SK-N-MC (cell line): ENCODE measurements around the gene BAIAP2L1.

Source experiments
- DNase-seq: peaks from one replicate; pipeline ENCODE4 v3.0.0-alpha.2; 2011; ENCODE audit warnings: low read depth, low spot score
- H3K27ac ChIP-seq: fragments of 200-600 bp; sonication (generic); 2 replicates; pipeline ENCODE4 v1.5.1; 2016; ENCODE audit warnings: mixed run types
- H3K36me3 ChIP-seq: fragments of 200-600 bp; sonication (generic); 2 replicates; pipeline ENCODE4 v1.6.1; 2017; ENCODE audit warnings: antibody characterized with exemption, low read length, mixed read lengths; ENCODE audit not compliant: insufficient read depth
- H3K4me3 ChIP-seq: fragments of 200-600 bp; sonication (generic); 2 replicates; pipeline ENCODE4 v1.5.1; 2016
- H3K9ac ChIP-seq: fragments of 200-600 bp; sonication (generic); 2 replicates; pipeline ENCODE4 v1.8.0; 2017; ENCODE audit warnings: mixed run types, mixed read lengths; ENCODE audit not compliant: insufficient read length
- H3K9me3 ChIP-seq: fragments of 200-600 bp; sonication (generic); 2 replicates; pipeline ENCODE4 v1.6.1; 2017; ENCODE audit warnings: low read depth, mild to moderate bottlenecking, antibody characterized with exemption, low read length, moderate library complexity, mixed read lengths
- EZH2 ChIP-seq: fragments of 200-600 bp; sonication (generic); IDR thresholded peaks from one replicate; pipeline ENCODE4 v1.6.1; 2017; ENCODE audit warnings: antibody characterized with exemption
- FOXP2 ChIP-seq: optimal IDR thresholded peaks from 2 replicates; pipeline ENCODE3; 2011; ENCODE audit warnings: mild to moderate bottlenecking, moderate library complexity; ENCODE audit not compliant: insufficient read depth; ENCODE audit errors: extremely low read length, control extremely low read depth
- POLR2AphosphoS5 ChIP-seq: IDR thresholded peaks from 2 replicates; pipeline ENCODE4 v1.6.1; 2012; ENCODE audit warnings: mild to moderate bottlenecking, low read depth, low read length, borderline replicate concordance

The BAIAP2L1 gene

DNA sequence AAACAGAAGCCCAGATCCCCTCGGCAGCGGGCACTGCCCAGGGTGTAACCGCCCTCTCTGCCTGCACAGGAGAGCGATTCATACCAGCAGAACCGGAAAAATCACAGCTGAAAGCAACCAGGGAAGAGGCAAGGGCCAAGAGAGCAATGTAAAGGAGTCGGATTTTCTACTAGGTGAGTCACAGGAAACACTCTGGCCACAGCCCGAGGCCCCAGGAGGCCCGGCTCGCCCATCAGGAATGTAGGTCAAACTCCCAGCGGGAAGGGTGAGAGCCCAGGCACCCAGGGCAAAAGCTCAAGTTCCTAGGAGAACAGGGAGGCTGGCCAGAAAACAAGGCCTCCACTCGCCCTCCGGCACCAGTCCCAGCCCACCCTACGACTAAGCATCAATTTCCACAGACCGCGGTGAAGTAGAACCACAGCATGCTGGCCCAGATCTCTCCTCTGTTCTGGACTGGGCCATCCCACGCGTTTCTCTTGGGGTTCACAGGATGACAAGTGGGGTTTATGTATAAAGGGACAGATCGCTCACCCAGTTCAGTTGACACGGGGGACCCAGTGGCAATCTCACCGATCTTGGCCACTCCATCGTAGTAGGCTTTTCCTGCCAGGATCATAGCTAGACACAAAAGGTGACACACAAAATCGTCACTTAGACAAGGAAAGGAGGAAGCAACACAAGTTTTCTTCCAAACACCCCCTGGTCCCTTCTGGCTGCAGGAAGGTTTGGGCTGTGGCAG lies 46.2 kb downstream of the BAIAP2L1 start:
- Histone ChIP-seq H3K27ac (no peak overlapping the region), H3K4me3 (no peak overlapping the region), H3K9me3 (no peaks in the 10 kb centered on the region), H3K36me3 (no peaks in the 10 kb centered on the region), H3K9ac (no peak overlapping the region)
- DNase-seq: no peak
- TF ChIP-seq EZH2 (no peak), POLR2AphosphoS5 (no peak), FOXP2 (no peak)

DNA sequence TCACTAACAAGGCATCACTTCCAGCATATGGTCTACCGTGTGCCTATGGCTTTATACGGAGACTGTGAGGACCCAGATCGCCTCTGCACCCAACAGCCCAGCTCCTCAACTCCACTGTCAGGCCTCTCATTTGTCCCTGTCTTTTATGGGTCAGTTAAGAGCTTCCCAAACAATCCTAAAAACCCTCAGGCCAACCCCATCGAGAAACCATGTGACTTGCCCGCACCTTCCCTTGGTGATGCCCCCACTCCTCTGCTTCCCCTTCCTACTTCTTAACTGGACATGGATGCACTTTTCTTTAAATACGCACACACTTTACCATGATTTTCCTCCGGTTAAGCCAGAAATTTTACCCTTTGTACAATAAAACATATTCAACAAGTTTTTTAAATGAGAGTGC lies 46.8 kb downstream of the BAIAP2L1 start:
- no peak overlapping the region for H3K4me3 ChIP-seq
- H3K9me3 ChIP-seq: no peaks in the 10 kb centered on the region
- no peak overlapping the region for H3K27ac ChIP-seq
- TF ChIP-seq FOXP2 (no peak), EZH2 (no peak), POLR2AphosphoS5 (no peak)
- DNase-seq: no peak
- H3K36me3 ChIP-seq: no peaks in the 10 kb centered on the region
- no peak overlapping the region for H3K9ac ChIP-seq

DNA sequence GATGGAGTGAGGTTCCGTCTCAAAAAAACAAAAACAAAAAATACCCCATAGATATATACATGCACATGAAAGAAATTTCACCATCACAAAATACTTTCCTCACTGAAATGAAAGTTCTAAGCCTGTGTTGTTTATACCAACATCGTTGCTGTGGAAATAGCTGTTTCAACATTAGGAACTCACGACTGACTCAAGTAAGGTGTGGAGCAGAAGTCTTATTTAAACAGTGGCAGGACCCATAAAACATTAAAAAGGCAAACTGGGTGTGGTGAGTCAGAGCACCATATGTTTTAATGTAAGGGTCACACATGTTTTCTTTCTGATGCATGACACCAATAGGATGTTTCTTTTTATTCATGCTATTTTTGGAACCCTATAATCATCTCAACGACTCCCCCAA lies 48.3 kb downstream of the BAIAP2L1 start:
- Histone ChIP-seq H3K9me3 (no peaks in the 10 kb centered on the region), H3K27ac (no peak overlapping the region), H3K4me3 (no peak overlapping the region), H3K36me3 (no peaks in the 10 kb centered on the region), H3K9ac (no peak overlapping the region)
- TF ChIP-seq FOXP2 (no peak), POLR2AphosphoS5 (no peak), EZH2 (no peak)
- DNase-seq: no peak

- H3K9me3 ChIP-seq: no peaks in the 10 kb centered on the region
- no peak overlapping the region for H3K9ac ChIP-seq
- H3K27ac ChIP-seq: no peak overlapping the region
- no peaks in the 10 kb centered on the region for H3K36me3 ChIP-seq
- TF ChIP-seq EZH2 (no peak), FOXP2 (no peak), POLR2AphosphoS5 (no peak)
- no peak for DNase-seq
- no peak overlapping the region for H3K4me3 ChIP-seq
Observed at GRCh38 chr7:98351136-98351535, 49.8 kb downstream of the BAIAP2L1 start.

- TF ChIP-seq EZH2 (no peak), POLR2AphosphoS5 (no peak), FOXP2 (no peak)
- Histone ChIP-seq H3K27ac (no peak overlapping the region), H3K9ac (no peak overlapping the region), H3K36me3 (no peaks in the 10 kb centered on the region), H3K4me3 (no peak overlapping the region), H3K9me3 (no peaks in the 10 kb centered on the region)
- DNase-seq: no peak
Observed at GRCh38 chr7:98348726-98349474, 52.0 kb downstream of the BAIAP2L1 start.

- Histone ChIP-seq H3K4me3 (no peak overlapping the region), H3K9me3 (no peaks in the 10 kb centered on the region), H3K9ac (no peak overlapping the region), H3K27ac (no peak overlapping the region), H3K36me3 (no peaks in the 10 kb centered on the region)
- no peak for TF ChIP-seq POLR2AphosphoS5
- no peak for TF ChIP-seq EZH2
- TF ChIP-seq FOXP2: no peak
- DNase-seq: no peak
Observed at GRCh38 chr7:98346515-98347069, 54.3 kb downstream of the BAIAP2L1 start.

GRCh38 chr7:98341106-98341505 lies 59.8 kb downstream of the BAIAP2L1 start:
- no peak overlapping the region for H3K27ac ChIP-seq
- H3K36me3 ChIP-seq: no peaks in the 10 kb centered on the region
- DNase-seq: no peak
- TF ChIP-seq POLR2AphosphoS5: no peak
- TF ChIP-seq FOXP2: no peak
- TF ChIP-seq EZH2: no peak
- H3K4me3 ChIP-seq: no peak overlapping the region
- no peaks in the 10 kb centered on the region for H3K9me3 ChIP-seq
- H3K9ac ChIP-seq: no peak overlapping the region

- no peak for DNase-seq
- TF ChIP-seq EZH2 (no peak), FOXP2 (no peak), POLR2AphosphoS5 (no peak)
- Histone ChIP-seq H3K27ac (no peak overlapping the region), H3K9me3 (no peaks in the 10 kb centered on the region), H3K36me3 (no peaks in the 10 kb centered on the region), H3K9ac (no peak overlapping the region), H3K4me3 (no peak overlapping the region)
Observed at GRCh38 chr7:98339043-98339442, 61.8 kb downstream of the BAIAP2L1 start.

- Histone ChIP-seq H3K9me3 (no peaks in the 10 kb centered on the region), H3K4me3 (no peak overlapping the region), H3K36me3 (no peaks in the 10 kb centered on the region), H3K27ac (no peak overlapping the region), H3K9ac (no peak overlapping the region)
- TF ChIP-seq POLR2AphosphoS5 (no peak), EZH2 (no peak), FOXP2 (no peak)
- DNase-seq: no peak
Observed at GRCh38 chr7:98338441-98338840, 62.4 kb downstream of the BAIAP2L1 start.
